HG03520 (cell line): Measurements from ENCODE around the gene PACSIN2.
"Not testable (repeated sequence)": the region's sequence is repeated elsewhere in the genome, so short reads cannot be mapped to it uniquely, and the experiment has no call there.

Source experiments
- ATAC-seq: cut with Tn5 transposase; IDR thresholded peaks from one replicate; pipeline ENCODE4 v1.9.1; 2021; ENCODE audit warnings: mild to moderate bottlenecking, moderate library complexity; ENCODE audit not compliant: unreplicated experiment

PACSIN2 gene, protein sequence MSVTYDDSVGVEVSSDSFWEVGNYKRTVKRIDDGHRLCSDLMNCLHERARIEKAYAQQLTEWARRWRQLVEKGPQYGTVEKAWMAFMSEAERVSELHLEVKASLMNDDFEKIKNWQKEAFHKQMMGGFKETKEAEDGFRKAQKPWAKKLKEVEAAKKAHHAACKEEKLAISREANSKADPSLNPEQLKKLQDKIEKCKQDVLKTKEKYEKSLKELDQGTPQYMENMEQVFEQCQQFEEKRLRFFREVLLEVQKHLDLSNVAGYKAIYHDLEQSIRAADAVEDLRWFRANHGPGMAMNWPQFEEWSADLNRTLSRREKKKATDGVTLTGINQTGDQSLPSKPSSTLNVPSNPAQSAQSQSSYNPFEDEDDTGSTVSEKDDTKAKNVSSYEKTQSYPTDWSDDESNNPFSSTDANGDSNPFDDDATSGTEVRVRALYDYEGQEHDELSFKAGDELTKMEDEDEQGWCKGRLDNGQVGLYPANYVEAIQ

DNA sequence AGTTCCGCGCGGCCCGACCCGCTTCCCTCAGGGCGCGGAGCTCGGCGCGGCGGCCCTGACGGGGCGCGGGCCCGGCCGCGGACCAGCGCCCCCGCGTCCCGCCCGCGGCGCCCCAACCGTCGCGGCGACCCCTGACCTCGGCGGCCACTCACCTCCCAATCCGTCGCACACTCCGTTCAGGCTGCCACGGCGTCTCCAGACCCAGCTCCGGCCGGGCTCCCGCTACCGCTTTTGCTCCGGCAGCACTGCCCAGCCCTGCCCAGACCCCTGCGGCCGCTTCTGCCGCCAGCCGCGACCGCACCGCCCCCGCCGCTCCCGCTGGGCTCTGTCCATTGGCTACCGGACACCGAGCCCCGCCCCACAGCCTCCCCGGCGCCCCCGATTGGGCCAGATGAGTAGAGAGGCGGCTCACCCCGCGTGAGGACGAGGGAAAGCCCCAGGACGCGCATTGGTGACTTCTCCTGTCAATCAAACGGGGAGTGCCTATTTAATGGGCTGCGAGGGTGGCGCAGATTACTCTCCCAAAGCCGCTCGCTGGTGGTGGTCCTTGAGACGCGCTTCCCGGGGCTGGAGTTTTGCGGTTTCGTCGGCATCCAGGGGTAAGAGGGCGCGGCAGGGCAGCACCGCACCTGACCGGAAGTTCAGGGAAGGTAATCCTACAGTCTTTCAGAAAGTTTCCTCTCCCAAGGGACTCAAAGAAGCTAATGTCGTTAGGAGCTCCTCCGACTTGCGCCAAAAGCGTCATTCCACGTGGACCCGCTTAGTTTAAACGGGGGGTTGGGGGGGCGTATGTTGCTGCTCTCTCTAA is at the start of gene PACSIN2:
Gene PACSIN2, minus strand, starts transcription at position 281 of the 808 bp plus-strand sequence. CDS start 103,069 bp downstream, outside the sequence.
- ATAC-seq: peak; percentile 89

DNA sequence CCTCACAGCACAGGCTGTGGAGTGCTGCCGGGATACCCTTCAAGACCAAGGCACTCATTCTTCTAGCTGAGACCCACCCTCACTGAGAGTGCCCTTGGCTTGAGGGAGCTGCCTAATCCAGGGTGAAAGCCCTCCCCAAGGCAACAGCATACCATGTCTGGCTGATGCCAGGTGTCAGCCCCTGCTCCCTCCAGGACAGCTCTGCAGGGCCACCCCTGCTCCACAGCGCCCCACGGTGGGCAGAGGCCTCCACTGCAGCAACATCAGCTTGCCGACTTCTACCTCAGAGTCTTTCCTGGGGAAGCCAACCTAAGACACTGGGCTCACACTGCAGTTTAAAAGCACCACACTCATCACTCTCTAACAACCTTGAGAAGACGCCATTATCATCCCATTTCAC is 45.2 kb upstream of the PACSIN2 start:
- ATAC-seq: no peak

DNA sequence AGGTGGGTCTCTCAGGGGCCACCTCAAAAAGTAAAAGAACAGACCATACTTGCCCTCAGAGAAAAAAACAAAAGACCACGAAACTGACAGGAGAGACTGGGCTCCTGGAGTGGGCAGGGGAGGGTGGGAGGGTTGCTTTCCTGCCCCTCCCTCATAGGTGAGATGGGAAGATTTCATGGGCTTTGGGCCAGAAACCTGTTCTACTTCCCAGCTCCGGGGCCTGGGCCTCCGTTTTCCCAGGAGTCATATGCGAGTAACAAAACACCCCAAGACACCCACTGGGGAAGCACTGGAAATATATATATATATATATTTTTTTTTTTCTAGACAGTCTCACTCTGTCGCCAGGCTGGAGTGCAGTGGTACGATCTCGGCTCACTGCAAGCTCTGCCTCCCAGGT is 42.7 kb upstream of the PACSIN2 start:
- ATAC-seq: no peak

DNA sequence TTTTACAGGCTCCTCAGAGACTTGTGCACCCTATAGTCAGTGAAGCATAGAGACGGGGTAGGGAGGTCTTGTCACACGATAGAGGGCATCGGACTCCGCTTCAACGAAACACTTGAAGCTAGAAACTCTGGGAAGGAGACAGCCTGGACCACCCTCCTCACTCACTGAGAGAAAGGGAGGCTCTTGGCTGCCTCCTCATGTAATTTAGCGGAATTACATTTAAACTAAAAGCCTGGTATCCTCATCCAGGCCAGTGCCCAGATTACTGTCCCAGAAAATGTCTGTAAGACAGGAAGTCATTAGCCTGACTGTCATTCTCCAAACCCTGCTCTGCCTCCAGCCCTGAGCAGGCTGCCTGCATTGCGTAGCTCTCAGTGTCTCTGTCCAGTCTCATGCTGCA is 38.2 kb upstream of the PACSIN2 start:
- no peak for ATAC-seq

DNA sequence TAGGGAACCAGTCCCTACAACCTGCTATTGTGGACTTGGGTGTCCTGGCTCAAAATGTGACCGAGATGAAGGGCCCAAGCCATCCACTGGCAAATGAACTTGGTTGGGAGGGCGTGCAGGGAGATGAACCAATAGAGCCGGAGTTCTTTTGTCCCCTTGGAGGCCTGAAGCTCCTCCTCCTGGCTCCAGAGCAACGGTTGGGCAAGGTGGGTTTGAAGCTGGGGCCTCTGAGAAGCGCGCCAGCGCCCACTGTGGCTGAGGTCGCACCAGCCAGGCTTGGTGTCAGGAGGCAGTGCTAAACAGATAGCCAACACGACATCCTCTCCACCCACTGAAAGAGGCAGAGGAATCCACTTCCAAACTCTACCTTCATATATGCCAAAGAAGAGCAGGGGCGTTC is 36.0 kb upstream of the PACSIN2 start:
- no peak for ATAC-seq

DNA sequence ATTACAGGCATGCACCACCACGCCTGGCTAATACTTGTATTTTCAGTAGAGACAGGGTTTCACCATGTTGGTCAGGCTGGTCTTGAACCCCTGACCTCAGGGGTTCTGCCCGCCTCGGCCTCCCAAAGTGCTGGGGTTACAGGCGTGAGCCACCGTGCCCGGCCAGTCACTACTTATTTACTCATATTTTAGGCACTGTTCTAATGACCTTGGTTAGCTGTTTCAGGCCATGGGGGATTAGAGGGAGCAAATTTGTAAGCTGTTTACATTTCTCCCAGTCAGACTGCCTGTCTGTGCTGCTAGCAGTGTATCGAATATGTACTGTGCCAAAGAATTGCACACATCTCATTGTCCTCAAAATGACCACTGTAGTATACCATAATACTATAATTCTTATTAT is 32.7 kb upstream of the PACSIN2 start:
- ATAC-seq: no peak

DNA sequence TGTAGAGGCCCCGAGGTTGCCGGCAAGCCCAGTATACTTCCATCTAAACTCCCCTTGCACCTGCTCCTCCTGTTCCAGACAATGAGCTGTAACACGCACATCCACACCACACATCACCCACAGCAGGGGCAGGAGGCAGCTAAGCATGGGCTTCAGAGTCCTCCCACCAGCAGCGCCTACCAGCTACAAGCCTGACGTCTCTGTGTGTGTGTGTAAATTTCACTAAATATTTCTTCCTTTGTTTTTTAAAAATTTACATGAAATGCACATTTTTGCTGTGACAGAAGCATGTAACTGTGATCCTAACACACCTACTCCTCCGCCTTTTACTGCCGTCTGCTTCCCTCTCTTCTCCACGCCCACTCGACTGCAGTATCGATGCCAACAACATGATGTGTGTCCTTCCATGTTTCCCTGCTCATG is 29.4 kb upstream of the PACSIN2 start:
- ATAC-seq: no peak

DNA sequence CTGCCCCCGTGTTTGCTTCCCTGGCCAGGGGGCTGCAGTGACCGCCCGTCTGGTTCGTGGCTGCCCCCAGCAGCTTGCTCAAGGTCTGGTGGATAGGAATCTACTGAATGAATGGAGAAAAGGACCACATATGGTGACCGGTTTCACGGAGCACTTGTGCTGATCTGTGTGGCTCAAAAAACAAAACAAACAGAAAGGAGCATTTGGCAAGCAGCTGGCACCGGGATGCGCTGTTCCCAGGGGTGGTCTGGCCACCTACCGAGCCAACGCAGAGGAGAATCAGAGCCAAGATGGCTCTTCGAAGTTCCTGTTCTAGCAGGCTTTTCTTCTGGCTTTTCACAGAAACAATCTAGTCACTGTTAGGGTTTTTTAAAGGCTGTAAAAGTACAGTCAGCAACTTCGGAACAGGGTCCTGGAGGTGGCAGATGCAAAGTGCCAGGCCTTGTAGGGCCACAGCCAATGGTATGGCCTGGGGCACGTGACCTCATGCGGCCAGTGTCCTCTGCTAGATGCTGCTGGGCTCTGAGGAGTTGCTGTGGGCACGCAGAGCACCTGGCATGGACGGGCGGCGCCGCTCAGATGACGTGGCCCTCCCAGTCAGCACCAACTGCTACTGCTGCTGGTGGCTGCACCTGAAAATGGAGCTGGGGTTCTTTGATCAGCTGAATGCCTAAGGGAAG is 27.3 kb upstream of the PACSIN2 start:
- no peak for ATAC-seq

DNA sequence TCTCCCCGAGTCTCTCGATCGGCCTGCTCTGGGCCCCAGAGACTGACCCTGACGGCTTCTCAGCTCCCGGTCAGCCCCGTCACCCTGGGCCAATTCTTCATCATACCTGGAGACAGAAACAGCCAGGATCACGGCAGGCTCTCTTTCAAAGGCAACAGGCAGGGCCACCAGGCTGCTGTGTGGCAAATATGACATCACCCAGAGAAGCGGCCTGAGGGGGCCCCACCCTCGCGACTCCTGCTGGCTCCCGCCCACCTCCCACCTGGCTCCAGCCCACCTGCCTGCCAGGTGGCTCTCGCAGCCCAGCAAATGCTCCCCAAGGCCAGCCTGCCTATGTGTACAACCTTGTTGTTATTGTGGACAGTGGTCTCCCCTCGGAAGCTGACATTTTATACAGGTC is 24.9 kb upstream of the PACSIN2 start:
- ATAC-seq: no peak

DNA sequence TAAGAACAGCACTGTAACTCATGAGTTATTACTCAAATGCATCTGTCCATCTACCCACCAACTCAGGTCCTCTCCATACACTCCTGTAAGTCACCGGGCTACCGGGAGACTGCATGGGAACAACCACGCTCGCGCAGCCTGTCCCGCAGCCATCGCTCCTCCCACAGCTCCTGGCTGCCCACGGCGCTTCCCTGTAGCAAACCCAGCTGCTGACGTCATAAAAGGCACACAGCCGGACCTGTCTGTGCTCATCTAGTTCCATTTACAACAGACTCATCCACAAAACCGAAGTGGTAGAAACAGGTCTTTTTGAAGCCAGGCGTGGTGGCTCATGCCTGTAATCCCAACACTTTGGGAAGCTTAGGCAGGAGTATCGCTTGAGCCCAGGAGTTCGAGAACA is 23.4 kb upstream of the PACSIN2 start:
- ATAC-seq: no peak

DNA sequence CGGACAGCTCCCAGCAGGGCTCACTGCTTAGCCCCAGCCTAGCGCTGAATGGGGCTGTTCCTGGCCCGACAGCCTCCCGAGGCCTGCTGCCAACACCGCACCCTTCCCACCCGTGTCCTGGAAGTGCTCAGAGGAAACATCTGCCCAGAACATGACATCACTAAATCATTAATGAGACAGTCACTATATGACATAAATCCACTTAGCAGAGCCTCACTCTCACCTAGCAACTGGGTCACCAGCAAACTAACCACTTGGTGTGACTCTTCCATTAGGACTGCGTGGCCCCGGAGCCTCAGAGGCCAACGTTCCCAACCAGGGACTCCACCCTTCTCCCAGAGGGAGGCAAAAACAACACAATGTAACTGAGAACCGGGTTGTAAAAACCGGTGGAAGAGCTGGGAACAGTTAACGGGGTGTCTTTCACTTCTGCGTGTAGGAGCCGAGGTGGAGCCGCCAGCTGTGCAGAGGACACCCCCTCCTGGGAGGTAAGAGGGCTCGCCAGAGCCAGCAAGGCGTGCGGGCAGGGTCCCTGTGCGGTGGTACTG is 21.4 kb upstream of the PACSIN2 start:
- no peak for ATAC-seq

DNA sequence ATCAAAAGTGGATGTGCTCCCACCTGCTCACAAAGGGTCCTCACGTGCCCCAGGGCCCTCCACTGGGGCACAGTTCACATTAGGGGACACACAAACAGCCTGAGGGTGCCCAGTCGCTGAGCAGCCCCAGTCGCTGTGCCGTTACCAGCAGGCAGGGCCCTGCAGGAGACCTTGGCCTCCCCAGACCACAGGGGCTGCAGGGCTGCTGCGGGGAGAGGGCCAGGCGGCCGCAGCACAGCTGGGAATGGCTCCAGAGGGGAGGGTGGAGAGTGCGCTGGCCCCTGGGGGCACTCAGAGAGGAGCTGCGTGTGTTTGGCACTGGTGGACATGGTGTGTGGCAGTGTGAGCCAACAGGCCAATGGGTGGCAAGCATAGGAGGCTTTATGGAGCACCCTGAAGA is 20.3 kb upstream of the PACSIN2 start:
- no peak for ATAC-seq

DNA sequence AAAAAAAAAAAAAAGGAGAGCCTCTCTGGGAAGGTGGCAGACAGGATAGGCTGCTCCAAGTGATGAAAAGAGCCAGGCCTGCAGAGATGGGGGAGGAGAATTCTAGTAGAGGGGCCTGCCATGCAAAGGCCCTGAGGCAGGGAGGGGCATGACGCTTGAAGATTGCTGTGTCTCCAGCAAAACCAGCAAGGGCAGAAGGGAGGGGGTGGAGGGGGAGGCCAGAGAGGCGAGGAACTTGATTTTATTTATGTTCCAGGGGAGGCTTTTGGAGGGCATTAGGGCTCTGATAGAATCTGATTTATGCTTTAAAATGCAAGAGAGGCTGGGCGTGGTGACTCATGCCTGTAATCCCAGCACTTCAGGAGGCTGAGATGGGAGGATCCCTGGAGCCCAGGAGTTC is 16.7 kb upstream of the PACSIN2 start:
- no peak for ATAC-seq

DNA sequence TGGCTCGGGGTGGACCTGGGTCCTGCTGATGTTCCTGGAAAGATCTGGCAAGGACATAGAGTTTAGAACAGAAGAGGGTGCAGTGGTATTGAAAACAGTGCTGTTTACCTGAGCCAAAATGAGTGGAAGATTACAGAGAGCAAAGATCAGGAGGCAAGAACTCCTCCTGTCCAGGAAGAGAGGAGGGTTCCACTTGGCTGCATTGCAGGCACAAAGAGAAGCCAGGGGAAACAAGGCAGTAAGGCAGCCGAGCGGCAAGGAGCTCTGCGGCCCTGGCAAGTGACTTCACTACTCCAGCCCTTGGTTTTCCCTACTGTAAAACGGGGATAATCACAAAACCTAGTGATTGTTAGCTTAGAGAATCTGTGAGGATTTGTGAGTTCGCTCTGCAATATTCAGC is 3.7 kb upstream of the PACSIN2 start:
- no peak for ATAC-seq

DNA sequence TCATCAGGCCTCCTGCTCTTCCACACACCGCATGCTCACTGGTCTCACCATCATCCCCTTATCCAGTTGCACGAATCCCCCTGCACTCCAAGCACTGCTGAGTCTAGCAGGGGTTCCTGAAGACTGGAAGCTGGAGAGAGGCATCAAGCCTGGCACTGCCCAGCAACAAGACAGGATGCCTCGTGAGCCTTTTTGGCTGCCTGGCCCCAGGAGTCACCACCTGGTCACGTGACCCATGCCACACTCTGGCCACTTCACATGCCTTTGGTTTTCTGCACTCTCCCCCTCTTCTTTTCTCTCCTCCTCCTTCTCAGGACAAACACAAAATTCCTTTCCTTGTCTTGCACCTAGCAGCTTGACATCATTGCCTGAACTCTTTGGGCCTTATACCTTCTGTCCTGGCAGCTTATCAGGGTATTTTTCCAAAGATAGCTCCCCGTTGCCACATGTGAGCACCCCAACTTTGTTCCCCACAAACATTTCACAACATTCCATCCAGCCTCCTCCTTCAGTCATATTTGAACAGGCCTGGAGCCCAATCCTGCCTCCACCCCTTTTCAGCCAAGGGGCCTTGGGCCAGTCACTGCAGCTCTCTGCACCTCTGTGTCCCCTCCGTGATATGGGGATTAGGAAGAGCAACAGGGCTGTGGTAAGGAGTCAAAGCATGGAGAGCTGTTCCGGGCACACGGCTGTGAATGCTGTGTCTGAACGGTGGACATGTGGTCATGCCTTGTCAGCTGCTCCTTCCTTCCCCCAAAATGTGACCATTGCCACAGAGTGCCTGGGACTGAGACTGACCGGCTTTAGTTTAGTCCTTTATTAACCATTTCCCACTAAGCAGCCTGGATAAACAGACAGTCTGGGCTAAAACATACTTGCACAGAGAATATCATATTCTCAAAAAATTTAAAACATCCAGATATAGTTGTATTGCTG is 2.8 kb upstream of the PACSIN2 start:
- ATAC-seq: no peak

DNA sequence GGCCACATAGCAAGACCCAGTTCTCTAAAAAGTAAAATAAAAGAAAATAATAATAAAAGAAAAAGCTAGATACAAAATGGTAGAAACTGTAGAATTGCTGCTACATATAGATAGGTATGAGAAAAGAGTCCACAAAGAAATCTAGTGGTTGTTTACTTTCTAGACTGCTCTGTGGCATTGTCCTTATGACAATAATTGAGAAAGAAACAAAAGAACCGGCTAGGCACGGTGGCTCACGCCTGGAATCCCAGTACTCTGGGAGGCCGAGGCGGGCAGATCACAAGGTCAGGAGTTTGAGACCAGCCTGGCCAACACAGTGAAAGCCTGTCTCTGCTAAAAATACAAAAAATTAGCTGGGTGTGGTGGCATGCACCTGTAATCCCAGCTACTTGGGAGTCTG is 1.2 kb upstream of the PACSIN2 start:
- not testable (repeated sequence) for ATAC-seq

DNA sequence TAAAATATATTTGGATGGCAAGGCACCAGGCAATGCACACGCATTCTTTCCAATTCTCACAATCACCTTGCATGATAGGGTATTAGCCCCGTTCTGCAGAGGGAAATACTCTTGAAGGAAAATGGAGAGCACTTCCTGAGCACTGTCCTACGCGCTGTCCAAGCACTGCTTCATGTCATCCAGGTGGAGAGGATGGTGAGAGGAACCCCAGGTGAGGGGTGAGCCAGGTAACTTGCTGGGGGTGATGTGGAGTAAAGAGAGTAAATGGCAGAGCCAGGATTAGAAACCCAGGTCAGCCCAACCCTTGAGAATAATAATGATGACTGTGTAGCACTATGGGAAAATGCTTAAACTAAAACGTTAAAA is 711 bp upstream of the PACSIN2 start:
- ATAC-seq: no peak

DNA sequence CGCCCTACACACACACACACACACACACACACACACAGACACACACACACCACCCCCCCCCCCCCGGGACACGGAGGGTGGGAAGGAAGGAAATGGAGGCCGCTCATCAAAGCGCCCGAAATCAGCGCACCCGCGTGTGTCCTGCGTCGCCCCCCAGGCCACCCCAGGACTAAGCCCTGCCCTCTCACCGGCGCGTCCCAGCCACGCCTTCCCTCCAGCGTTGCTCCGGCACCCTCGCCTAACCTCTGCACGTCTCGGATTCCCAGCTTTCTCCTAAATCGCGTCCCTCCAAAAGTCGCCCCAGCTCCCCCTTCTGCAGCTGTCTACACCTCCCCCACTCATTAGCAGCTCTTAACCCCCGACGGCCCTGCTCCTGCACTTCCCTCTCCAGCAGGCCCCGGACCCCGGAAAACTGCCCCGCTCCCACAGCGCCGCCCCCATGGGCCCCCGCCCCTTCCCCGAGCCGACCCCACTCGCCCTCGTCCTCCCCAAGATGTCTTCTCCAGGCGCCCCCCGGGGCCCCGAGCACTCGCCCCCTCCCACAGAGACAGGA is 557 bp downstream of the PACSIN2 start:
- ATAC-seq: no peak

DNA sequence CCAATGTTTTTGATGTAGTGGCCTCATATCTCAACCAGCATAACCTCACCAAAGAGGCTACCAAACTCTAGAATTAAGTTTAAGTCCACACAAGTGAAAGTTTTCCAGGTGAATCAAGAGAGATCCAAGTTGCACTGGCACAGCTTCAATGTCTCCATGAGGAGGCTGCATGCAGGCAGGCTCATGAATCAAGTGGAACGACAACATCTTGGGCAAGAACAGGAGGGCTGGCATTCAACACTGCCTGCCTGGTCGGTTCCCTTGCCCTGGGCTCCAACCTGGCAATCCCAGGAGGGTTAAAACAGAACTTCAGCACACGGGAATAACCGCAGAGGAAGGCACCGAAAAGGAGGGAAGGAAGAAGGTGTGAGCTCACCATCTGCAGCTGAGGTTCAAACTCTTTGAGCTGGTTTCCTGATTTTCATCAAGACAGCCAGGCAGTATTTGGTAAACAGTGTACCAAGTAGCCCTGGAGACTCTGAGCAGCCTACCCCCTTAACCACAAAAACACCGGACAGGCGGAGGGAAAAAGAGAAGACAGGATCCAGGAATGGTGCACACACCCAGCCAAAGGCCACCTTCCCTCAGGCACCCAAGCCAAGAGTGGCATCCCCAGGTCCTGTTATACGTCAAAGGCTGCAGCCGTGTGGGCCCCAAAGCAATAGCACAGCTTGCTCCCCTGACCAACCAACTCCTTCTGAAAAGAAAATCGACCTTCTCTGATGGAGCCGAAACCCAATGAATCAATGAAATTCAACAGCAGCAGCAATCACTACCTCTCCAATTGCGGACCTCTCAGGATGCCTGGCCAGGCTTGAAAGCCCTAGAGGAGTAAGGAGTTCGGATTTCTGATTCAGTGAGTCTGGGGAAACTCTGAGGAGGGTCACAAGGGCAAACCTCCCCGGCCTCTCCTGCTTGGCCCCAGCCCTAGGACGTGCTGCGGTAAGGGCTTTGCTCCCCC is 1.3 kb downstream of the PACSIN2 start:
- ATAC-seq: no peak
